GM12872 (cell line): ENCODE measurements around the gene TEX44.

Experiments
- CTCF ChIP-seq: IDR thresholded peaks from 3 replicates; pipeline ENCODE4 v1.5.1; 2011; ENCODE audit warnings: low read depth, mild to moderate bottlenecking, low read length, moderate library complexity; ENCODE audit not compliant: insufficient read depth

Gene TEX44

DNA sequence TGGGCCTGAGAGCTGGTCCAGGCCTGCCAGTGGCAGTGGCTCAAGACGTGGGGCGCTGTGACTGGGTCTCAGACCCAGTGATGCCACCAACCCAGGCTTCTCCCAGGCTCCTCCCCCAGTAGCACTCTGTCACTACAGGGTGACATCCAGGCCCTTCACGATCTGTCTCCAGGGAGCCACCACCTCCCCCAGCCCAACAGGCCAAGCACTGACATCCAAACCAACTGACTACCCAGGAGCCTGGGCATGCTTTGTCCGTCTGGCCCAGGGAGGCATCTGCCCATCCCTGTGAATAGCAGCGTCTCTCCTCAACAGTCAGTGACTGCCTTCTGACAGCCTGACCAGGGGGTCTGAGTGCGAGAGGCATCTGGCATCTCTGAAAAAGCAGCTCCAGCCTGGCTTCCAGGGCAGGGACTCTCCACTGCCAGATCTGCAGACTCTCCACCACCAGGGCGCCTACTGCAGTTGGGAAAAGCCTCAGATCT lies 13.0 kb downstream of the TEX44 start:
- TF ChIP-seq CTCF: no peak

GRCh38 chr2:231606941-231607340 lies 14.3 kb downstream of the TEX44 start:
- TF ChIP-seq CTCF: no peak

DNA sequence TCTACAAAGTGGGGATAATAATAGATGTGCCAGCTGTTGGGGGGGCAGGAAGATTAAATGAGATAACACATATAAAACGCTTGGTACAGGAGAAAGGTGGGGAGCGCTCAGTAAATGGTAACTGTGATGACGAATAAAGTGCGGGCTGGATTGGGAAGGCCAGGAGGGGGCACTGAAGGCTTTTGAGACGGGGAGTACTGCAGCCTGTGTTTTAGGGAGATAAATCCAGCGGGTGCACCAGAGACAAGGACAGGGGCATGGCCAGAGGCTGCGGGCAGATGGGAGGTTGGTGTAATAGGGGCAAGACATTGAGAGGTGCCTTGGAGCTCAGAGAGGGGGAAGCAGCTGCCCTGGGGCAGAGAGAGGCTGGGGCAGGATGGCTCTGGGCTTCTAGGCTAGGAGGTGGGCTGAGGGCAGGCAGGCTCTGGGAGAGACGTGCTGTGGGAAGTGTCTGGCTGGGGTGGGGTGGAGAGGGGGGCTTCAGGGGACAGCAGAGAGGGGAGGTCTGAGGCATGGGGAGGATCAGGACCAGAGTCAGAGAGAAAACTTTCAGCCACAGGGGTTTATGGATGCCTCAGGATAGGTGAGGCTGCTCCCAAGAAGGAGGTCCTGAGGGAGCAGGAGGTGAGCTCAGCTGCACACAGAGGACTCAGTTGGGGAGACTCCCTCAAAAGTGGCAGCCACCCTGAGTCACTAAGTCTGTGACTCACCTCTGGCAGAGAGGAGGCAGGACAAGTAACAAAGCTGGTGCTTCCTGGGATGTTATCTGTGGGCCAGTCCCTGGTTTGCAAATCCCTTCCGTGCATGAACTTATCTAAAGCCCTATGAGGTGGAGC lies 18.8 kb downstream of the TEX44 start:
- no peak for TF ChIP-seq CTCF

DNA sequence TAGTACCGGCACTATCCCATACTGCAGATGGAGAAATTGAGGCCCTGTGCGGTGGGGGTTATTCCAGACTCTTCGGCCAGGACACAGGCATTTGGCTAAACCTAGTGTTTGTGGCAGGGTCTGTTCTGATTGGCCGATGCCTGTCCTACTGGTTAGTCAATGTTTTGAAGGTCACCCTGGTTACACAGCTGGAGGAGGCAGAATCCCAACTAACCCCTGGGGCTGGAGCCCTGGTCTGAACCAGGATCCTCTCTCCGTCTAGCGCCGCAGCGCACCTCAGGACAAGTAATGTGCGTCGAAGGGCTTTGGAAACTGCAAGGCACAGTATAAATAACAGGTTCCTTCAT lies 19.4 kb downstream of the TEX44 start:
- no peak for TF ChIP-seq CTCF

- peak; percentile 84 for TF ChIP-seq CTCF
Measured at GRCh38 chr2:231612456-231613330, 20.0 kb downstream of the TEX44 start.

DNA sequence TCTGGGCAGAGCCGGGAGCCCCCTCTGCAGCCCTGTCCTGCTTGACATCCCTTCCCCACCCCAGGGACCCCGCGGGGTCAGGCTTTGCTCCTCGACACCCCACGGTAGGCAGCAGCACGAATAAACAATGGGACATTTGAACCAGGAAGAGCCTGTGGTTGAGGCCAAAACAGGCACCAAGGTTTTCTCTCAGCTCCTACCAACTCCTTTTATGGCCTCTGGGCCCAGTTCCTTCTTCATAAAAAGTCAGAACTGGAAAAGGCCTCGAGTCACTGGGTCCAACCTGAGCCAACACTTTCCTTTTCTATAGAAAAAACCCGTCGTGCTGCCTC lies 20.6 kb downstream of the TEX44 start:
- TF ChIP-seq CTCF: no peak

- peak; percentile 20; the same call in 1 of the 3 replicates for TF ChIP-seq CTCF
Measured at GRCh38 chr2:231613663-231614558, 21.2 kb downstream of the TEX44 start.
